ENCODE results near the gene FAM184B. TPM values are rescaled to one million over a fixed set of nuclear protein-coding genes. Genes with fewer than 3 reads are reported as not detected.
A peak's percentile ranks its signal among the peaks of the same experiment; 100 is the strongest.

Gene FAM184B
- total RNA-seq, 1 donor, result not detected

DNA sequence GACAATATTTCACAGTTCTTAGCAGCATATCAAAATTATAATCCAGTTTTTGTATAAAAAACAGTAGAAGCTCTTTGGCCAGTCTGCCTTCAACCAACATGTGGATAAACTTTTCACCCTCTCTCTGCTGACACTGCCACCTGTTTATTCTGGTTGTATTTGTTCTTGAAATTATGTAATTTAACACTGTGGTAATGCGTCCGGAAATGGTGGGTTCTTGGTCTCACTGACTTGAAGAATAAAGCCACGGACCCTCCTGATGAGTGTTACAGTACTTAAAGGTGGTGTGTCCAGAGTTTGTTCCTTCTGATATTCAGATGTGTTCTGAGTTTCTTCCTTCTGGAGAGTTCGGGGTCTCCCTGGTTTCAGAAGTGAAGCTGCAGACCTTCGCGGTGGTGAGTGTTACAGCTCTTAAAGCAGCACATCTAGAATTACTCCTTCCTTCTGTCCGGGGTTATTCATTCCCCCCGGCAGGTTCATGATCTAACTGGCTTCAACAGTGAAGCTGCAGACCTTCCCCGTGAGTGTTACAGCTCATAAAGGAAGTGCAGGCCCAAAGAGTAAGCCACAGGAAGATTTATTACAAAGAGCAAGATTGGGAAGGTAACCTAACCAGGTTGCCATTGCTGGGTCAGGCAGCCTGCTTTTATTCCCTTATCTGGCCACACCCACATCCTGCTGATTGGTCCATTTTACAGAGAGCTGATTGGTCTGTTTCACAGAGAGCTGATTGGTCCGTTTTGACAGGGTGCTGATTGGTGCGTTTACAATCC lies 15.7 kb downstream of the FAM184B start:
- TF ChIP-seq, protein P1, sequence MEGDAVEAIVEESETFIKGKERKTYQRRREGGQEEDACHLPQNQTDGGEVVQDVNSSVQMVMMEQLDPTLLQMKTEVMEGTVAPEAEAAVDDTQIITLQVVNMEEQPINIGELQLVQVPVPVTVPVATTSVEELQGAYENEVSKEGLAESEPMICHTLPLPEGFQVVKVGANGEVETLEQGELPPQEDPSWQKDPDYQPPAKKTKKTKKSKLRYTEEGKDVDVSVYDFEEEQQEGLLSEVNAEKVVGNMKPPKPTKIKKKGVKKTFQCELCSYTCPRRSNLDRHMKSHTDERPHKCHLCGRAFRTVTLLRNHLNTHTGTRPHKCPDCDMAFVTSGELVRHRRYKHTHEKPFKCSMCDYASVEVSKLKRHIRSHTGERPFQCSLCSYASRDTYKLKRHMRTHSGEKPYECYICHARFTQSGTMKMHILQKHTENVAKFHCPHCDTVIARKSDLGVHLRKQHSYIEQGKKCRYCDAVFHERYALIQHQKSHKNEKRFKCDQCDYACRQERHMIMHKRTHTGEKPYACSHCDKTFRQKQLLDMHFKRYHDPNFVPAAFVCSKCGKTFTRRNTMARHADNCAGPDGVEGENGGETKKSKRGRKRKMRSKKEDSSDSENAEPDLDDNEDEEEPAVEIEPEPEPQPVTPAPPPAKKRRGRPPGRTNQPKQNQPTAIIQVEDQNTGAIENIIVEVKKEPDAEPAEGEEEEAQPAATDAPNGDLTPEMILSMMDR (IDR thresholded peaks at IDR 0.05; ENCODE audit: insufficient read depth, low read length), result no peak
- no peak for DNase-seq (ENCODE audit: low read depth)
- no peak overlapping the region for H3K4me3 ChIP-seq (ENCODE audit: low read depth, low read length)

DNA sequence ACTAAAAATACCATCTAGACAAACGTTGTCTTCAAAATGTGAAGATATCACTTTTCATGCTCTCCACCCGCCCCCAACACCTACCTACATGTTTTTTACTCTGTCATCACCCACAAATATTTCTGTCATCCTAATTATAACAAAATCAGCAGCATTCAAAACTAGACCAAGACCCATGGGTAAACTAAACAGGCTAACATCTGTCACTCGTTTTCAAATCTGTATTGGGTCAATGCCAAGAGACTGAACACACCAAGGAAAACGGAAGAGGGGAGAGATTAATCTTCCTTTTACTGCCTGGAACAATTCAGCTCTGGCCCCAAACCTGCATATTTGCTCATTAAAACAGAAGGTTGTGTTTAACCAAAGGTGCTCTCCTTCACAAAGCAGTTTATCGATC lies 17.5 kb downstream of the FAM184B start:
- TF ChIP-seq, protein P1 (IDR thresholded peaks at IDR 0.05; ENCODE audit: insufficient read depth, low read length), result no peak
- H3K4me3 ChIP-seq (ENCODE audit: low read depth, low read length), result no peak overlapping the region
- DNase-seq (ENCODE audit: low read depth), result no peak

DNA sequence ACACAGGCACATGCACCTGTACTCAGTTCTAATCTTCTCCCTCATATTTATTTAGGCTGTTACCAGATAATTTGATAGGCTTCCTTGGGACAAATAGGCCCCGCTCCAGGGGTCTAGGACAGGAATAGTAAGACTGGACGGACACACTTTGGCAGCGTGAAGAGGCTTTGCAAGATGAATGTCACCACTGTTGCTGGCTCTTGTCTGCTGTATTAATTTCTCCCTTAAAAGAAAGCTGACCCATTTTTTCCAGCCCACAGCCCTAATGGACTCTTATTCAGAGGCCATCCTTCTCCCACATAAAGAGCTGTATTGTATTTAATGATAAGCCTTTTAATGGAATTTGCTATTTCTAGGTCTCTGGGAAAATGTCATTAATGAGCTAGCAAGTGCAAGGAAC lies 18.0 kb downstream of the FAM184B start:
- no peak overlapping the region for H3K4me3 ChIP-seq (ENCODE audit: low read depth, low read length)
- DNase-seq (ENCODE audit: low read depth), result no peak
- TF ChIP-seq, protein P1 (IDR thresholded peaks at IDR 0.05; ENCODE audit: insufficient read depth, low read length), result no peak

DNA sequence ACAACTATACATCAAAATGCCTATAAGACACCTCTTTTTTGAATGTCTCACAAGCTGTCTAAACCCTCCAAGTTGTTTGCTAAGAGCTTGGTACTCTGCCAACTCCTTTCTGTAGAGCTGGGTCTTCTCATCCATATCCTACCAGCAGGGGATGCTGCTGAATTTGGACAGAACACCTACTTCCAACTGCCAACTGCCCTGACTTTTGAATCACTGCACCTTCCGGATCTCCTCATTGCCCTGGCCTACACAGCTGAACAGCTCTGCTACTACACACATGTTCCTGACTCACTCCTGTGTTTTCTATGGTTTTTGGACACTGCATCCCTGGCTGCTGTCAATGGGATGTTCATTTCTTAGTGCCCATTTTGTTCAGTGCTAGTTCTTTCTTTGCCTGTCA lies 18.7 kb downstream of the FAM184B start:
- DNase-seq (ENCODE audit: low read depth), result peak; percentile 50
- H3K4me3 ChIP-seq (ENCODE audit: low read depth, low read length), result no peak overlapping the region
- TF ChIP-seq, protein P1 (IDR thresholded peaks at IDR 0.05; ENCODE audit: insufficient read depth, low read length), result peak; percentile 27

DNA sequence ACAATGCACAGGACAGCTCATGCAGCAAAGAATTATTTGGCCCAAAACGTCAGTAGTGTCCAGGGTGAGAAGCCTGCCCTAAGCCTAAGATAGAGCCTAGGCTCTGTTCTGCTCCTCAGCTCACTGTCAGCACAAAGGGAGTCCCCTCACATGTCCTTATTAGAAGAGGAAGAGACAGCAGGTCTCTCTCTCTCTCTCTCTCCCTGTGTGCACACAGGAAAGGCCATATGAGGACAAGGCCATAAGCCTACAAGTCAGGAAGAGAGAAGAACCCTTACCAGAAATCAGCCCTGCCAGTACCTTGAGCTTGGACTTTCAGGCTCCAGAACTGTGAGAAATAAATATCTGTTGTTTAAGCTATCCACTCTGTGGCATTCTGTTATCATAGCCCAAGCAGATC lies 20.4 kb downstream of the FAM184B start:
- no peak overlapping the region for H3K4me3 ChIP-seq (ENCODE audit: low read depth, low read length)
- DNase-seq (ENCODE audit: low read depth), result no peak
- TF ChIP-seq, protein P1 (IDR thresholded peaks at IDR 0.05; ENCODE audit: insufficient read depth, low read length), result no peak

DNA sequence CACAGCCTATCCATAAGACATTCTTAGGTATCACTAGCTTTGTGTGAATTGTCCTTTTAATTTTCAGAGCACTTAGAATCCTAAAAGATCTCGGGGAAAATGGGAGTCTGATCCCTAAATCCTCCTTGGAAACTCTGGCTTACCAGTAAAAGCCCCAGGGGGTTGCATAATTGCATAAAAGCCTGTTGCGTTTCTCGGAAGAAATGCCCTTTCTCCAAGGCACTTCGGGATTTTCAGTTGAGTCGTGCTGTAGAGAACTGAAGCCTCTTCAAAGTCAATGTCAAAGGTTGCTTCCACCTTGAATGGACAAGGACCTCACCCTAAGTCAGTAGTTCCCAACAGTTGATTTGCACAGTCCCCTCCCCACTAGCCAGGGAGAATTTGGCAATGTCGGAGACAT lies 20.8 kb downstream of the FAM184B start:
- TF ChIP-seq, protein P1 (IDR thresholded peaks at IDR 0.05; ENCODE audit: insufficient read depth, low read length), result no peak
- no peak overlapping the region for H3K4me3 ChIP-seq (ENCODE audit: low read depth, low read length)
- no peak for DNase-seq (ENCODE audit: low read depth)

DNA sequence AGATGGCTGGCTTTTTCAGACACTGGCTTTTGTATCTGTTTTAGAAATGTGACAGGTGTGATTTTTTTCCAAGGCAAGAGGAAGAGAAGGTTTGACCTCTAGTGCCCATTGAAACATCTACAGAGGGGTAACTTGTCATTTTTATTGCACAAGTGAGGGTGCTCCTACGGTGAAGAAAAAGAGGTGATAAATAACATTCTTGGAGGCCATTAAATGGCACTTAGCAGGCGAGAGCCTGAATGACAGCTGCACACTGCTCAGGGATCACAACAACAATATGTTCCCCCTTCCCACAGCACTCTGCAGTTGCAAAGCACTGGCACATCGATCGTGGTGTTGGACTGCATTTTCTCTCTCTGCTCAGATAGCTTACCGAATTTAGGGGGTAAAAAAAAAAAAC lies 22.9 kb downstream of the FAM184B start:
- no peak overlapping the region for H3K4me3 ChIP-seq (ENCODE audit: low read depth, low read length)
- TF ChIP-seq, protein P1 (IDR thresholded peaks at IDR 0.05; ENCODE audit: insufficient read depth, low read length), result no peak
- no peak for DNase-seq (ENCODE audit: low read depth)
